ENCODE data around the gene JARID2. TPM values are rescaled to one million over a fixed set of nuclear protein-coding genes. Genes with fewer than 3 reads are reported as not detected.

Gene JARID2
- polyA plus RNA-seq, 3 donors: 29.0 to 36.4 (median 30.9) TPM

- DNase-seq (ENCODE audit: extremely low read depth in 1 of 11, low read depth in 9 of 11, low spot score in 4 of 11): no peak
Observed at GRCh38 chr6:15477746-15478145, 231.9 kb downstream of the JARID2 start.

GRCh38 chr6:15479761-15480160, 233.9 kb downstream of the JARID2 start:
- no peak for DNase-seq (ENCODE audit: extremely low read depth in 1 of 11, low read depth in 9 of 11, low spot score in 4 of 11)

GRCh38 chr6:15480525-15480924, 234.7 kb downstream of the JARID2 start:
- DNase-seq (ENCODE audit: extremely low read depth in 1 of 11, low read depth in 9 of 11, low spot score in 4 of 11): no peak

- peak in 1 of 11 donors; percentile 59 for DNase-seq (ENCODE audit: extremely low read depth in 1 of 11, low read depth in 9 of 11, low spot score in 4 of 11)
Observed at GRCh38 chr6:15481390-15482291, 235.8 kb downstream of the JARID2 start.

GRCh38 chr6:15483060-15483459, 237.2 kb downstream of the JARID2 start:
- DNase-seq (ENCODE audit: extremely low read depth in 1 of 11, low read depth in 9 of 11, low spot score in 4 of 11): no peak

- DNase-seq (ENCODE audit: extremely low read depth in 1 of 11, low read depth in 9 of 11, low spot score in 4 of 11): peak in 2 of 11 donors; percentile 43 to 69
Observed at GRCh38 chr6:15484140-15484539, 238.3 kb downstream of the JARID2 start.

GRCh38 chr6:15484821-15485220, 239.0 kb downstream of the JARID2 start:
- no peak for DNase-seq (ENCODE audit: extremely low read depth in 1 of 11, low read depth in 9 of 11, low spot score in 4 of 11)

- DNase-seq (ENCODE audit: extremely low read depth in 1 of 11, low read depth in 9 of 11, low spot score in 4 of 11): no peak
Observed at GRCh38 chr6:15485936-15486335, 240.1 kb downstream of the JARID2 start.

- DNase-seq (ENCODE audit: extremely low read depth in 1 of 11, low read depth in 9 of 11, low spot score in 4 of 11): no peak
Observed at GRCh38 chr6:15487262-15487661, 241.4 kb downstream of the JARID2 start.

GRCh38 chr6:15489261-15489962, 243.5 kb downstream of the JARID2 start:
- DNase-seq (ENCODE audit: extremely low read depth in 1 of 11, low read depth in 9 of 11, low spot score in 4 of 11): no peak

GRCh38 chr6:15490242-15491100, 244.6 kb downstream of the JARID2 start:
- DNase-seq (ENCODE audit: extremely low read depth in 1 of 11, low read depth in 9 of 11, low spot score in 4 of 11): no peak

GRCh38 chr6:15491255-15491985, 245.6 kb downstream of the JARID2 start:
- peak in 5 of 11 donors; percentile 55 to 80 (median 69) for DNase-seq (ENCODE audit: extremely low read depth in 1 of 11, low read depth in 9 of 11, low spot score in 4 of 11)

GRCh38 chr6:15491986-15492269, 246.1 kb downstream of the JARID2 start:
- DNase-seq (ENCODE audit: extremely low read depth in 1 of 11, low read depth in 9 of 11, low spot score in 4 of 11): no peak

- no peak for DNase-seq (ENCODE audit: extremely low read depth in 1 of 11, low read depth in 9 of 11, low spot score in 4 of 11)
Observed at GRCh38 chr6:15493437-15494168, 247.7 kb downstream of the JARID2 start.

- no peak for DNase-seq (ENCODE audit: extremely low read depth in 1 of 11, low read depth in 9 of 11, low spot score in 4 of 11)
Observed at GRCh38 chr6:15495375-15495901, 249.6 kb downstream of the JARID2 start.

GRCh38 chr6:15496345-15497131, 250.7 kb downstream of the JARID2 start:
- DNase-seq (ENCODE audit: extremely low read depth in 1 of 11, low read depth in 9 of 11, low spot score in 4 of 11): no peak

- no peak for DNase-seq (ENCODE audit: extremely low read depth in 1 of 11, low read depth in 9 of 11, low spot score in 4 of 11)
Observed at GRCh38 chr6:15498640-15499039, 252.8 kb downstream of the JARID2 start.
